HG03175 (cell line): ENCODE measurements around the gene GNAL.

ENCODE experiments used
- ATAC-seq: cut with Tn5 transposase; IDR thresholded peaks from one replicate; pipeline ENCODE4 v1.9.1; 2021; ENCODE audit warnings: mild to moderate bottlenecking, moderate library complexity; ENCODE audit not compliant: unreplicated experiment

The GNAL gene

GRCh38 chr18:11802158-11802557 lies 113.1 kb downstream of the GNAL start:
- no peak for ATAC-seq

GRCh38 chr18:11802586-11802985 lies 113.5 kb downstream of the GNAL start:
- no peak for ATAC-seq

- no peak for ATAC-seq
Observed at GRCh38 chr18:11807233-11807632, 118.2 kb downstream of the GNAL start.

- no peak for ATAC-seq
Observed at GRCh38 chr18:11808001-11808855, 119.2 kb downstream of the GNAL start.

DNA sequence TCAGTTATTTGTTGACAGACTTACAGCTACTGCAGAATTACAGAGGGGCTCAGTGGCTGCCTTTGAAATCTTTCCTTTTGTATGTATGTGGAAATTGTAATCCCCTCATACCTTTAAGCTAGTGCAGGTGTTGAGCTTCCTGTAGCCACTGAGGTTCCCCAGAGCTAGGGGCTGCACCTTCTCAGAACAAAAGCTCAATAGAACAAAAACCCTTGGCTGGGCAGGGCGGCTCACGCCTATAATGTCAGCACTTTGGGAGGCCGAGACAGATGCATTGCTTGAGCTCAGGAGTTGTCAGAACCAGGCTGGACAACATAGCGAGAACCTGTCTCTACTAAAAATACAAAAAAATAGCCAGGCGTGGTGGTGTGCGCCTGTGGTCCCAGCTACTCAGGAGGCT lies 120.8 kb downstream of the GNAL start:
- ATAC-seq: no peak

DNA sequence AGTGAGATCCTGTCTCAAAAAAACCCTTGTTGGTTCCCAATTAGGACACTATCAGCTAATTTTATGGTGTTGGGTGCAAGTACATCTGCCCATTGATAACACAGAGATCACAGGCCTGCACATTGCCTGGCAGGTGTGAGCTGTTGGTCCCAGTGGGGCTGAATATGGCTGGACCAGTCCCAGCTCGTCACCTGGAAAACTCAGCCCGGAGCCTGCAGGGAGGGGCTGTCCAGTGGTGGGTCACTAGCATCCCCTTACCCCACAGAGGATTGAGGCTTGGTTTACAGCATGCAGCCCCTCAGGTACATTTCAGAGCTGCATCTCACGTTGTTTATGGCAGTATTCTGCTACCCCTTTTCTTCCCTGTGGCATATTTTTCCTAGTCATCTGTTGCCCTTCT lies 121.3 kb downstream of the GNAL start:
- ATAC-seq: no peak

DNA sequence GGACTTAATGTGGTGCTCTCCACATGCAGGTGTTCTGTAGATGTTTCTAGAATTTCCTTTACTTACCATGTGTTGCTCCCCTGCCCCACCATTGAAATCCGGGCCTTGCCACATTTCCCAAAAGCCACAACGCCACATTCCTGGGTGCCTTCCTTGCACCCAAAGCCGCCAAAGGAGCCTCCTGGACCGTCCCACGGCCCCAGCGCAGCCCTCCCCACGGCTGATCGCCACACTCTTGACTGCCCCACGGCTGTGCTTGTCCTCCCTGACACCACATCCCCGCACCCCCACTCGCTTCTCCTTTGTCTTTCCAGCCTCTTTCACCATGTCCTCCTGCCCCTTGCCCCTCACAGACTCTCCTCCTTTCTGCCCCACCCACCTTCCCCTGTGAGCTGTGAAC lies 121.9 kb downstream of the GNAL start:
- ATAC-seq: no peak

DNA sequence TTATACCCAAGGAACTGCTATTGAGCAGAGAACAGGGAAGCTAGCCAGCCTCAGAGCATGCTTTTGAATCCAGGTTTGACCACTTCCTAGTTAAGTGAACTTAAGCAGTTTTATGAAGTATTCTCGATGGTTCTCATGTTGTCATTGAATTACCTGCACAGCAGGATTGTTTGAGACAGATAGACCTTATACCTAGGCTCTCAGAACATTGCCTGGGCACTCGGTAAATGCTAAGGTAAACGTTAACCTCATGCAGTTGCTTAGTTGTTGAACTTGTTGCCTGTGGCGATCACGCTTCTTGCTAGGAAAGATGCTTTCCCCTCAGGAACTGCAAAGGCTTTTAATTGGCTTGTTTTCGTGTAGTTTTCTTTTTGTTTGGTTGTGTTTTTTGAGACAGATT lies 128.2 kb downstream of the GNAL start:
- ATAC-seq: no peak

- ATAC-seq: no peak
Observed at GRCh38 chr18:11818486-11819203, 129.6 kb downstream of the GNAL start.

DNA sequence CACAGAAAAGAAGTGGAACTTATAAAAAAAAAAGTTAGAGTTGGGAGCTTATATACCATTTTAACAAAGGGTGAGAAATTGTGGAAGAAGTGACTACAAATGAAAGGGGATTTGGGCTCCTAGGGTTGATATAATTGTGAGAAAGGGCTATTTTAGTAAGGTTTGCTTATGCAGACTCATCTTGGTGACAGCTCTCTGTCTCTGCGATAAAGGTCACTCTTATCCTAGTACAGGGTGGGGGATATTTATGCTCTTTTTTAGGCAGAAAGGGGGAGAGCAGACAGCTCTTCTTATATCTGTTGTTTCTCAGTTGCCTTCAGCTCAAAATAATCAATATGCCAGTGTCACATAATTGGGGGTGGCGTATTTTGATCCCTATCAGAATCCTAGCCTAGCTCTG lies 130.9 kb downstream of the GNAL start:
- no peak for ATAC-seq

DNA sequence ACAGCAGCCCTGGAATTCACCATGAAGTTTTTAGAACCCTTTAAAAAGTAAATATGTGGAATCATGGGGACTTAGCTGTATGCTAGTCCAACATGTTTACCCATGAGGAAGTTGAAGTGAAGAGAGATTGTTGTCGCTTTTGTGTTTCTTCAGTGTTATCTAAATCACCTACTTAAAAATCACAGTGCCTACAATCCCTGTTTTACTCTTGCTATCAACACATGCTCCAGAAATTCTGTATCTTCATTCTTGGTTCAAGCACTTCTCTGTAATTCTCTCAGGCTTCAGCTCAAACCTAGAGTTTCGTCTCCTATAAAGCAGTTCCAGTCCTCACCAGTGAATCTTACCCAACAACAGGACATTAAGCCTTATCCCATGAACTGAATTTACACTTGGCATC lies 131.6 kb downstream of the GNAL start:
- ATAC-seq: no peak

GRCh38 chr18:11821208-11821607 lies 132.1 kb downstream of the GNAL start:
- ATAC-seq: no peak

- no peak for ATAC-seq
Observed at GRCh38 chr18:11821643-11822237, 132.7 kb downstream of the GNAL start.

DNA sequence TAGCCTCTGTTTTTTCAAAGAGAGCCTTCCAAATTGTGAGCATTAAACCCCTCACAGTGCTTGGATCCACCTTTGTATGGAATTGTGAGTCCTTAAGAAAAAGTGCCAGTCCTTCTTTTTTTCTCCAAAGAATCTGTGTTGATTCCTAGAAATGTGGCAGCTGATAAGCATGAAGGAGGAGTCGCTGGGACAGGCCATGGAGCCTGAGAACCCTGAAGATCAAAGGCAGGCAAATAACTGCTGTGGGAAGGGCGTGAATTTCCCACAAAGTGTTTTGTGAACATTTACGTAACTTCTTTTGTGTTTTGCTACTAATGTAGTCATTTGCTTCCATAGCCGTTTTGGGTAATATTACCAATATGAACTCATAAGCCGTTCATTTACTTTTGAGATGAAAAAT lies 134.5 kb downstream of the GNAL start:
- ATAC-seq: no peak

DNA sequence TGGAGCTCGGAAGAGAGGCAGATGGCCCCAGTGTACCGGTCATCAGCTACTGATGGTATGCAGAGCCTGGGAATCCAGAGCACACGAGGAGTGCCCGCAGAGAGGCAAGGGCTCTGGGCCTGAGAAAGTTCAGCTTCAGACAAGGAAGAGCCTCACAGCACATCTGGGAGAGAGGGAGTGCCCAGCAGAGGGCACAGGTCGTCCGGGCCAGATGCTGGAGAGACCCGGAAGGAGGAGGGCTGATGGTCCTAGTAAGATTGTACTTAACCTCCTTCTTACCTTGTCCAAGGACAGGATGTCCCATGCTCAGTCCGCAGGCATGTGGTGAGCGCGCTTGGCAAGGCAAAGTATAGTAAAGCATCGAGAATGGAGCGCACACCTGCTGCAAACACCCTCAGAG lies 137.8 kb downstream of the GNAL start:
- no peak for ATAC-seq

- ATAC-seq: peak; percentile 80
Observed at GRCh38 chr18:11828786-11829432, 139.8 kb downstream of the GNAL start.

DNA sequence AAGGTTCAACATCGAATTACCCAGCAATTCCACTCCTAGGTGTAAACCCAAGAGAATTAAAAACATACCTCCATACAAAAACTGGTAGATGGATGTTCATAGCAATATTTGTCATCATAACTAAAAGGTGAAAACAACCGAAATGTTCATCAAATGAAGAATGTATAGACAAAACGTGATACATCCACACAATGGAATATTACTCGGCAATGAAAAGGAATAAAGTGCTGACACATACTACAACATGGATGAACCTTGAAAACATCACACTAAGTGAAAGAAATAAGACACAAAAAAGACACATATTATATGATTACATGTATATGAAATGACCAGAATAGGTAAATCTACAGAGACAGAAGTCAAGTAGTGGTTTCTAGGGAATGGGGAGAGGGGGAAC lies 141.5 kb downstream of the GNAL start:
- no peak for ATAC-seq

GRCh38 chr18:11831921-11832320 lies 142.9 kb downstream of the GNAL start:
- ATAC-seq: no peak

DNA sequence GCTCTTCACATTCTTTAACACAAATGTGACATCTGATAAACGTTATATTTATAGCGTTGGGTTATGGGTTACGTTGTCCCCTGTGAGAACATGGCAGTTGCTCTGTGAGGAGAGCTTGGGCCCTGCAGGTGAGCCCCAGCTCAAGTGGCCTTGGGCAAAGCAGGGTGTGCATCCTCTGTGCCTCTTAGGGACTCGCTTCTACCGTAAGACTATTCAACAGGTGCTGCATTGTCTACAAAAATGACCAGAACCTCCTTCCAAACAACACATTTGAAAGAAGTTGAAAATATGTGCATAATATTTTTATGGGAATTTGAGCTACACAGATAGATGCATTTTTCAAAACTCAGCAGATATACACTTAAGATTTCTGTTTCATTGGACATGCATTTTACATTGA lies 145.7 kb downstream of the GNAL start:
- ATAC-seq: no peak

GRCh38 chr18:11839556-11839955 lies 150.5 kb downstream of the GNAL start:
- no peak for ATAC-seq

DNA sequence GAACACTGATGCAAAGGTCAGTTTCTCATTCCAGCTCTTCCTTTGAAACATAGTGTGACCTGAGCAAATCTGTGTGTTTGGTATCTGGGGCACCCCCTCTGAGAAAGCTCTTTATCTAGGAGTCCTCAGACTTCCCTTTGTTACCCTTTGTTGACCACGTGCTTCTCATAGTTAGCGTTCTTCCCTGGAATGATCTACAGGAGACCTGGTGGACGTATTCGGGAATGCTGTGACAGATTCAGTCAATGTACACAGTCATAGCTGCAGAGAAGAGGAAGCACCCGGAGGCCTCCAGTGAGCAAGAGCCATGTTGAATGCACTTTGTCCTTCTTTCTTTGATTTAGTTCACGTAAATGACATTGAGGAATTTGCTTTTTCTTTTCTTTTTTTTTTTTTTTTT lies 151.4 kb downstream of the GNAL start:
- ATAC-seq: no peak

GRCh38 chr18:11842562-11842961 lies 153.5 kb downstream of the GNAL start:
- ATAC-seq: no peak
